ENCODE results near the gene IL1RAPL2. TPM values are rescaled to one million over a fixed set of nuclear protein-coding genes. Genes with fewer than 3 reads are reported as not detected.

Gene IL1RAPL2
- total RNA-seq, 4 donors from 2014 or later, result 0.16 TPM; not detected in 3

DNA sequence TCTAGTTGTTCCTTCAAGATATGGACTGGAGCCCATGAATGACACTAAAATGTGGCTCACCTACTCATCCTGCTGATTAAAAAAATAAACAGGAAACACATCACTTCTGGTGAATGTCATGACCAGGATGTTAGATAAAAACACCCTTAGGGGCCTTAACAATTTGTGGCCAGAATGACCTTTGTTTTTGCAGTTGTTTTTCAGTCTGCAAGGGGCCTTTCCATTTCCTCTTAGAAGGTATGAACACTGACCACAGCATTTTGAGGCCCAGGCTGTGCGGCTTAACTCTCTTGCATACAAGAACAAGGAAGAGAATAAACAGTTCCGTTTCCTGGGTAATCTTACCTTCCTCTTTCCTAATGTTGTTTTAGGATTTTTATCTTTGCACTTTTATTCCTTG is 113.2 kb downstream of the IL1RAPL2 start:
- in situ Hi-C loops (cut with MboI; ENCODE audit: low pct_ligation_motif_present in 1 of 4, low pct_unique_long_range_greater_than_20kb in 1 of 4, low sequenced_read_pairs in 3 of 4) (no loop called here), intact Hi-C loops (cut with DNase I; ENCODE audit: low total_unique reads) (no loop called here)
- TF ChIP-seq POLR2A (IDR thresholded peaks at IDR 0.05), result no peak
- no peak for TF ChIP-seq EP300 (IDR thresholded peaks at IDR 0.05; ENCODE audit: low read depth)
- TF ChIP-seq, protein P1, sequence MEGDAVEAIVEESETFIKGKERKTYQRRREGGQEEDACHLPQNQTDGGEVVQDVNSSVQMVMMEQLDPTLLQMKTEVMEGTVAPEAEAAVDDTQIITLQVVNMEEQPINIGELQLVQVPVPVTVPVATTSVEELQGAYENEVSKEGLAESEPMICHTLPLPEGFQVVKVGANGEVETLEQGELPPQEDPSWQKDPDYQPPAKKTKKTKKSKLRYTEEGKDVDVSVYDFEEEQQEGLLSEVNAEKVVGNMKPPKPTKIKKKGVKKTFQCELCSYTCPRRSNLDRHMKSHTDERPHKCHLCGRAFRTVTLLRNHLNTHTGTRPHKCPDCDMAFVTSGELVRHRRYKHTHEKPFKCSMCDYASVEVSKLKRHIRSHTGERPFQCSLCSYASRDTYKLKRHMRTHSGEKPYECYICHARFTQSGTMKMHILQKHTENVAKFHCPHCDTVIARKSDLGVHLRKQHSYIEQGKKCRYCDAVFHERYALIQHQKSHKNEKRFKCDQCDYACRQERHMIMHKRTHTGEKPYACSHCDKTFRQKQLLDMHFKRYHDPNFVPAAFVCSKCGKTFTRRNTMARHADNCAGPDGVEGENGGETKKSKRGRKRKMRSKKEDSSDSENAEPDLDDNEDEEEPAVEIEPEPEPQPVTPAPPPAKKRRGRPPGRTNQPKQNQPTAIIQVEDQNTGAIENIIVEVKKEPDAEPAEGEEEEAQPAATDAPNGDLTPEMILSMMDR (IDR thresholded peaks at IDR 0.05), result no peak
- no peak for TF ChIP-seq POLR2AphosphoS5 (IDR thresholded peaks at IDR 0.05)
- Histone ChIP-seq H3K4me3 (no peak overlapping the region), H3K27ac (no peak overlapping the region), H3K27me3 (no peaks in the 10 kb centered on the region), H3K9me3 (no peaks in the 10 kb centered on the region), H3K36me3 (no peaks in the 10 kb centered on the region), H3K4me1 (no peaks in the 10 kb centered on the region)
- DNase-seq, result no peak
- WGBS, 2 donors (ENCODE audit: low coverage in 1 of 2), result 20 to 79% methylated on average over 1 to 2 of the region's 2 CpGs

DNA sequence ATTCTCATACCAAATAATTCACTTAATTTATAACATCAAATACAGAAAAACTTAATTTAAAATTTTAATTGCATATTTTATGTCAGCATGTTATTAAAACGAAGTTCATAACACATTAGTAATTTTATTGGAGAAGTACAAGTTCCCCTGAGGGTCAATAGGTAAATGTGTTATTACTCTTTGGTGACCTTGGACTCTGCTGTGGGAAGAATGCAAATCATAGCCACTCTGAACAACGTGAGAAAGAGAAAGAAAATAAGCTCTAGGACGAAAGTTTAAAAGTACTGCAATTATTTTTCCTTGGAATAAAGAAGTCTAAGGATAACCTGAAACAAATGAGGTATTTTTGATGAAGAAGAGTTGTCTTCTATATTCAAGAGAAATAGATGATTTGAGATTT is 115.2 kb downstream of the IL1RAPL2 start:
- no peaks in the 10 kb centered on the region for H3K4me1 ChIP-seq
- no peaks in the 10 kb centered on the region for H3K27me3 ChIP-seq
- H3K4me3 ChIP-seq, result no peak overlapping the region
- intact Hi-C loops (cut with DNase I; ENCODE audit: low total_unique reads) (no loop called here), in situ Hi-C loops (cut with MboI; ENCODE audit: low pct_ligation_motif_present in 1 of 4, low pct_unique_long_range_greater_than_20kb in 1 of 4, low sequenced_read_pairs in 3 of 4) (no loop called here)
- DNase-seq, result no peak
- TF ChIP-seq EP300 (IDR thresholded peaks at IDR 0.05; ENCODE audit: low read depth) (no peak), POLR2A (IDR thresholded peaks at IDR 0.05) (no peak), POLR2AphosphoS5 (IDR thresholded peaks at IDR 0.05) (no peak)
- TF ChIP-seq, protein P1 (IDR thresholded peaks at IDR 0.05), result no peak
- no peaks in the 10 kb centered on the region for H3K9me3 ChIP-seq
- WGBS, 2 donors (ENCODE audit: low coverage in 1 of 2), result 24 to 27% methylated on average over 2 to 3 of the region's 3 CpGs
- H3K36me3 ChIP-seq, result no peaks in the 10 kb centered on the region
- H3K27ac ChIP-seq, result no peak overlapping the region

DNA sequence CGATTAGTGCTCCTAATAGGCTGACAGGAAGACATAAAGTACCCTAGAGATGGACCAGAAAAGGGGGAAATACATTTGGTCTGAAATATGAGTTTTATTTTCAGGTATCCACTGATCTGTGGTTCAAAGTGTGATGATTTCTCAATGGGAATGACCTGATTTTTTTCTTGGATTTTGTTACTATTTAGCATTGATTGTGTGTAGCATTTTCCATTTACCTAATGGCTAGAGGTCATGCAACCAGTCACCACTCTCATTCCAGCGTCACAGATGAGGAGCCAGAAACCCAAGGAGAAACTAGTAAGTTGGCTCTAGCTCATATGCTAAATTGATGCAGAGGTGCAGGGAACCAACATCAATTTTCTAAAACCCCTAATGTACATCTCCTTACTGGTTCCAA is 118.1 kb downstream of the IL1RAPL2 start:
- H3K4me1 ChIP-seq, result no peaks in the 10 kb centered on the region
- TF ChIP-seq EP300 (IDR thresholded peaks at IDR 0.05; ENCODE audit: low read depth), result no peak
- TF ChIP-seq, protein P1 (IDR thresholded peaks at IDR 0.05), result no peak
- no peak for TF ChIP-seq POLR2A (IDR thresholded peaks at IDR 0.05)
- no peak for TF ChIP-seq POLR2AphosphoS5 (IDR thresholded peaks at IDR 0.05)
- H3K27me3 ChIP-seq, result no peaks in the 10 kb centered on the region
- H3K4me3 ChIP-seq, result no peak overlapping the region
- H3K27ac ChIP-seq, result no peak overlapping the region
- intact Hi-C loops (cut with DNase I; ENCODE audit: low total_unique reads) (no loop called here), in situ Hi-C loops (cut with MboI; ENCODE audit: low pct_ligation_motif_present in 1 of 4, low pct_unique_long_range_greater_than_20kb in 1 of 4, low sequenced_read_pairs in 3 of 4) (no loop called here)
- DNase-seq, result no peak
- no peaks in the 10 kb centered on the region for H3K9me3 ChIP-seq
- no peaks in the 10 kb centered on the region for H3K36me3 ChIP-seq
- 59% methylated on average over 2 of the region's 2 CpGs; no CpG with 5 or more reads in 1 of the 2 donors for WGBS, 2 donors (ENCODE audit: low coverage in 1 of 2)

DNA sequence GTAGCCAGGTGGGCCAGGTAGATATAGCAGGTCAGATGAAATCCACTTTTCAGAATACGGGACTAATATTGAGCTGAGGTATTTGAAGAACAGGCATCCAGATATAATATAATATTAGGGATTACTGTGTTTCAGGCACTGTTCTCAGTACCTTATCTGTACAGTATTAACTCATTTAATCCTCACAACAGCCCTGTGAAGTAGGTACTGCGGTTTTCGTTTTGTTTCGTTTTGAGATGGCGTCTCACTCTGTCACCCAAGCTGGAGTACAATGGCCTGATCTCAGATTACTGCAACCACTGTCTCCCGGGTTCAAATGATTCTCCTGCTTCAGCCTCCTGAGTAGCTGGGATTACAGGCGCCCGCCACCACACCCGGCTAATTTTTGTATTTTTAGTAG is 129.6 kb downstream of the IL1RAPL2 start:
- Histone ChIP-seq H3K36me3 (no peaks in the 10 kb centered on the region), H3K9me3 (no peaks in the 10 kb centered on the region), H3K4me3 (no peak overlapping the region), H3K4me1 (no peaks in the 10 kb centered on the region), H3K27me3 (no peaks in the 10 kb centered on the region), H3K27ac (no peak overlapping the region)
- in situ Hi-C loops (cut with MboI; ENCODE audit: low pct_ligation_motif_present in 1 of 4, low pct_unique_long_range_greater_than_20kb in 1 of 4, low sequenced_read_pairs in 3 of 4) (no loop called here), intact Hi-C loops (cut with DNase I; ENCODE audit: low total_unique reads) (no loop called here)
- no peak for DNase-seq
- 80 to 88% methylated on average over 1 to 9 of the region's 9 CpGs for WGBS, 2 donors (ENCODE audit: low coverage in 1 of 2)
- TF ChIP-seq EP300 (IDR thresholded peaks at IDR 0.05; ENCODE audit: low read depth) (no peak), POLR2A (IDR thresholded peaks at IDR 0.05) (no peak), POLR2AphosphoS5 (IDR thresholded peaks at IDR 0.05) (no peak)
- TF ChIP-seq, protein P1 (IDR thresholded peaks at IDR 0.05), result no peak

Data from transverse colon (tissue), 4 donors.